GM12873 (cell line): ENCODE data around the gene GPR22.

Experiments used
- CTCF ChIP-seq: IDR thresholded peaks from 2 replicates; pipeline ENCODE4 v1.5.1; 2012; ENCODE audit warnings: low read depth, mild to moderate bottlenecking, moderate library complexity, low read length, control low read depth; ENCODE audit not compliant: insufficient read depth; ENCODE audit errors: missing control alignments

Gene GPR22

DNA sequence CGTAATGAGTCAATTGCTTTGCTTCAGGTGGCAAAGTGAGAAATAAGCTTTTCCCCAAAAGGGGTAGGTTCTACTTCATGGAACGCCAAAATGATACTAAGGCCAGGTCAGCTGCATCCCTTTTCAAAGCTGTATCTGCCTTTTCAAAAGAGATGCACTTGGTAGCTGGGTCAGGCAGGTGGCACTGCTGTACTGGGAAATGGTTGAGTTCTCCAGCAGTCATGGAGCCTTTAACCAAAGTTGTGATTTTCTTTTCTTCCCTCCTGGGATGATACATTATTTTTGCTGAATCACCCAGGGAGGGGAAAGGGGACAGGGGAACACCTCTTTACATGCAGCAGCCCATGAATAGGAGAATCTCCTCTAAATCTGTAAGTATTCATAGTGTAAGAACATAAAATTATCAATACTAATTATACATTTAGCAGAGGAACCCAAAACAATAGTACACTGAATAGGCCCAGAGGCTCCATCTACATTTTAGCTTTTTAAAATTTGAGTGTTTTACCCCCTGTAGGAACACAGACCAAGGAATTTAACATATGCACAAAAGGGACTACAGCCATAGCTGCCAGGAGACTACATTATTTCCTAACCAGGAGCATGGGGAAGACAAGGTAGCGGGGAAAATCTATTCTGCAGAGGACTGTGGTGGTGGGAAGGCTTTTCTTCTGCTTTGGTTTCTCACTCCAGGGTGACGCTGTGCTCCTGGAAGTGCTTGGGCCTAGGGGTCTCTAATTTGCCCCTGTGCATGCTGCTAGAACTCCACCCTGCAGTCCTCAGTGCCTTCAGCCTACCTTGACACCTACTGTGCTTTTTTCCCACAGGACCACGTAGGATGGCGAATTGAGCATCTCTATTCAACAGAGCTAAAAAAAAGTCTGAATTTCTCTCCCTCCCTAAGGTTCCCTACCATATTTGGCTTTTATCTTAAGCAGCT is 6.4 kb upstream of the GPR22 start:
- TF ChIP-seq CTCF, result peak; percentile 77

DNA sequence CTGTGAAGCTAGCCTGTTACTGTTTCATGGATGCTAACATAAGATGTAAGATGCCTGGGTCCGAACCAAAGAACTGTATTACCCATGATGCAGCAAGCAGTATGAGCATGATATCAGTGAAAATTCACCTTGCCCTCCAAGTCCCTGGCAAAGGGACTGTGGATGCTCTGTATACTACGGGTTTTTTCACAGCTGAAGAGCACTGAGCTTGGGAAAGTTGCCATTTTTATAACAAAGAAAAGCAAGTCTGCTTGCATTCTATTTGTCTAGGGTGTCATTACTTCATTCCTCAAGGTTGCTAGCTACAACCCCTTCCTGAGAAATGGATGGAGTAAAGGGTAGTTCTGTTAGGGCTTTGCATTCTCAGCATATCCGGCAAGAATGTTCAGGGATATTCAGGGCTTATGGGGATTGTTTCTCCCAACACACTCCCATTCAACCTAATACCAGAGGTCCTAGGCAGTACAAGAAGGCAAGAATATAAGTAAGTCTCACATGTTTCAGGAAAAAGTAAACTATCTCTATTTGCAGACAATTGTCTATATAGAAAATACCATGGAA is 5.1 kb upstream of the GPR22 start:
- no peak for TF ChIP-seq CTCF

GRCh38 chr7:107467972-107468371 is 1.9 kb upstream of the GPR22 start:
- TF ChIP-seq CTCF, result no peak

DNA sequence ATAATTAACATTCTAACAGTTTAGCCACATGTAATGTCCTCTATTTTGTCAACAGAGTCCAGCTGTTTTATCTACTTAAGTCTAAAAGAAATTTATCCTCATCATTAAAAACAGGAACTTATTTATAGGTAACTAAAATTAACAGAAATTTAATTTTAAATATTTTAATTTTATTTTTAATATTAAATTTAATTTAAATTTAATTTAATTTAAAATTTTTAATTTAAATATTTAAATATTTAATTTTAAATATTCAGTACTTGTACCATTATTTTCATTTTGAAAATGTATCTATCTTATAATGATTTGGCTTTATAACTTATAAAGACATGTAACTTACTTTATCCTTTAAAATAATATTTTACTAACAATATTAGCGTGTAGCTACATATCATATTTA is 1.0 kb upstream of the GPR22 start:
- no peak for TF ChIP-seq CTCF

- TF ChIP-seq CTCF, result no peak
These were observed 1.6 kb downstream of the GPR22 start for GRCh38 chr7:107471292-107472070.

DNA sequence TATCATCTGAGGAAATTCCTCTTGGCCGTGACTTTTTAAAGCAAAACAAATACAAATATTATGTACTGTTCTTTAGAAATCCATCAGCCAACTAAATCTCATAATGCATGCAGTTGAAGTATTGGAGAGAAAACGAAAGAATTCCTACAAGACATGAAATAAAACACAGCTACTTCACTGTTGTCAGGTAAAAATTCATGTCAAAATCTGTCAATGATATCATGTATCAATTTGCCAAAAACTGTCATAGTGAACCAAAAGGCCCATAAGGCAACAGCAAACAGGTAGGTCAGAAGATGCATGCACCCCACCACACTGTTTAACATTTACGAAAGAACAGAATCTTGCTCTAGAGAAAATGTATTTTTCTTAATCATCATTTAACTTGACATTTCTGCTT is 2.3 kb downstream of the GPR22 start:
- TF ChIP-seq CTCF, result no peak

DNA sequence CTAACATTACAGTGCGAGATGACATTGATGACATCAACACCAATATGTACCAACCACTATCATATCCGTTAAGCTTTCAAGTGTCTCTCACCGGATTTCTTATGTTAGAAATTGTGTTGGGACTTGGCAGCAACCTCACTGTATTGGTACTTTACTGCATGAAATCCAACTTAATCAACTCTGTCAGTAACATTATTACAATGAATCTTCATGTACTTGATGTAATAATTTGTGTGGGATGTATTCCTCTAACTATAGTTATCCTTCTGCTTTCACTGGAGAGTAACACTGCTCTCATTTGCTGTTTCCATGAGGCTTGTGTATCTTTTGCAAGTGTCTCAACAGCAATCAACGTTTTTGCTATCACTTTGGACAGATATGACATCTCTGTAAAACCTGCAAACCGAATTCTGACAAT is 4.3 kb downstream of the GPR22 start:
- no peak for TF ChIP-seq CTCF
